ENCODE results near the gene ZNF83. TPM values are rescaled to one million over a fixed set of nuclear protein-coding genes. Genes with fewer than 3 reads are reported as not detected.
"Not testable (repeated sequence)": the region's sequence is repeated elsewhere in the genome, so short reads cannot be mapped to it uniquely, and the experiment has no call there.

The ZNF83 gene
- total and polyA plus RNA-seq, 8 donors: 44.0 to 187 (median 110) TPM

DNA sequence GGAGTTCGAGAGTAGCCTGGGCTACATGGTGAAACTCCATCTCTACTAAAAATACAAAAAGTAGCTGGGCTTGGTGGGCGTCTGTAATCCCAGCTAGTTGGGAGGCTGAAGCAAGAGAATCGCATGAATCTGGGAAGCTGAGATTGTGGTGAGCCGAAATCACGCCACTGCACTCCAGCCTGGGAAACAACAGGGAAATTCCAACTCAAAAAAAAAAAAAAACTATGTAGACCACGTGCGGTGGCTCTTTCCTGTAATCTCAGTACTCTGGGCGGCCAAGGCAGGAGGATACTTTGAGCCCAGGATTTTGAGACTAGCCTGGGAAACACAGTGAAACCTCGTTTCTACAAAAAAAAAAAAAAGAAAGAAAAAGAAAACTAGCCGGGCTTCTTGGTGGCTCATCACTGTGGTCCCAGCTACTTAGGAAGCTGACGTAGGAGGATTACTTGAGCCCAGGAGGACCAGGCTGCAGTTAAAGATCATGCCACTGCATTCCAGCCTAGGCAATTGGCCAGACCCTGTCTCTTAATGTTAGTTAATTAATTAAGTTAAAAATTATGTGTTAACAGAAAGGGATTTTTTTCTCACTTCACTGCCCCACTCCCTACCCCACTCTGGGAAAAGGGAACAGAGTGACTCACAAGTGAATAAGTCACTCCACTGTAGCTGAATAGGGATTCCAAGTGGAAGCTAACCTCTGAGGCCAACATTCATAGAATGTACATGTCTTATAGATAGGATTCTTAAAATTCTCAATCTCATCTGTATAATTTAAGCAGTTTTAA lies 2.2 kb downstream of the ZNF83 start:
- Histone ChIP-seq H3K4me3 (no peak overlapping the region), H3K36me3 (peaks cover 0 to 6% of the 10 kb centered on the region in 2 donors), H3K27me3 (no peaks in the 10 kb centered on the region), H3K27ac (peak overlapping the region in 1 of 2 donors; percentile 19), H3K9me3 (peaks cover 0 to 2% of the 10 kb centered on the region in 2 donors), H3K4me1 (peaks cover 4 to 22% of the 10 kb centered on the region in 2 donors)
- ATAC-seq: no peak
- intact Hi-C loops (cut with DNase I): no loop called here
- no peak for DNase-seq
- TF ChIP-seq, protein P1, sequence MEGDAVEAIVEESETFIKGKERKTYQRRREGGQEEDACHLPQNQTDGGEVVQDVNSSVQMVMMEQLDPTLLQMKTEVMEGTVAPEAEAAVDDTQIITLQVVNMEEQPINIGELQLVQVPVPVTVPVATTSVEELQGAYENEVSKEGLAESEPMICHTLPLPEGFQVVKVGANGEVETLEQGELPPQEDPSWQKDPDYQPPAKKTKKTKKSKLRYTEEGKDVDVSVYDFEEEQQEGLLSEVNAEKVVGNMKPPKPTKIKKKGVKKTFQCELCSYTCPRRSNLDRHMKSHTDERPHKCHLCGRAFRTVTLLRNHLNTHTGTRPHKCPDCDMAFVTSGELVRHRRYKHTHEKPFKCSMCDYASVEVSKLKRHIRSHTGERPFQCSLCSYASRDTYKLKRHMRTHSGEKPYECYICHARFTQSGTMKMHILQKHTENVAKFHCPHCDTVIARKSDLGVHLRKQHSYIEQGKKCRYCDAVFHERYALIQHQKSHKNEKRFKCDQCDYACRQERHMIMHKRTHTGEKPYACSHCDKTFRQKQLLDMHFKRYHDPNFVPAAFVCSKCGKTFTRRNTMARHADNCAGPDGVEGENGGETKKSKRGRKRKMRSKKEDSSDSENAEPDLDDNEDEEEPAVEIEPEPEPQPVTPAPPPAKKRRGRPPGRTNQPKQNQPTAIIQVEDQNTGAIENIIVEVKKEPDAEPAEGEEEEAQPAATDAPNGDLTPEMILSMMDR (IDR thresholded peaks at IDR 0.05): no peak

DNA sequence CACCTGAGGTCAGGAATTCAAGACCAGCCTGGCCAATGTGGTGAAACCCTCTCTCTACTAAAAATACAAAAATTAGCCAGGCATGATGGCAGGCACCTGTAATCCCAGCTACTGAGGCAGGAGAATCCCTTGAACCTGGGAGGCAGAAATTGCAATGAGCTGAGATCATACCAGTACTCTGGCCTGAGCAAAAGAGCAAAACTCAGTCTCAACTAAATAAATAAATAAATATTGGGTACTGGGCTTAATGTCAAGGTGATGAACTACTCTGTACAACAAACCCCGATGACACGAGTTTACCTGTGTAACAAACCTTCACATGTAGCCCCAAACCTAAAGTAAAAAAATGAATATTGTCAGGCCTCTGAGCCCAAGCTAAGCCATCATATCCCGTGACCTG lies 10.7 kb downstream of the ZNF83 start:
- intact Hi-C loops (cut with DNase I); ATAC-seq; H3K4me1 ChIP-seq; DNase-seq; H3K27ac ChIP-seq; H3K9me3 ChIP-seq; H3K27me3 ChIP-seq; H3K4me3 ChIP-seq: not testable (repeated sequence)
- H3K36me3 ChIP-seq: peaks cover 0 to 61% of the 10 kb centered on the region in 2 donors

DNA sequence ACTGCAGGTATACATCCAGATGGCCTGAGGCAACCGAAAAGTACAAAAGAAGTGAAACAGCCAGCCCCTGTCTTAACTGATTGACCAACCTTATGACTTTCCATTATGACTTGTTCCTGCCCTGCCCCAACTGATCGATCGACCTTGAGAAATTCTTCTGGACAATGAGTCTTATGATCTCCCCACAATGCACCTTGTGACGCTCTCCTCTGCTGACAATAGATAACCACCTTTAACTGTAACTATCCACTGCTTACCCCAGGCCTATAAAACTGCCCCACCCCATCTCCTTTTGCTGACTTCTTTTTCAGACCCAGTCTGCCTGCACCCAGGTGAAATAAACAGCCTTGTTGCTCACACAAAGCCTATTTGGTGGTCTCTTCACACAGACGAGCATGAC lies 11.2 kb downstream of the ZNF83 start:
- H3K36me3 ChIP-seq: peaks cover 0 to 66% of the 10 kb centered on the region in 2 donors
- ATAC-seq (no peak), DNase-seq (no peak)
- intact Hi-C loops (cut with DNase I): no loop called here
- no peaks in the 10 kb centered on the region for H3K9me3 ChIP-seq
- no peaks in the 10 kb centered on the region for H3K4me1 ChIP-seq
- H3K27ac ChIP-seq: no peak overlapping the region
- TF ChIP-seq, protein P1 (IDR thresholded peaks at IDR 0.05): no peak
- no peaks in the 10 kb centered on the region for H3K27me3 ChIP-seq
- no peak overlapping the region for H3K4me3 ChIP-seq

DNA sequence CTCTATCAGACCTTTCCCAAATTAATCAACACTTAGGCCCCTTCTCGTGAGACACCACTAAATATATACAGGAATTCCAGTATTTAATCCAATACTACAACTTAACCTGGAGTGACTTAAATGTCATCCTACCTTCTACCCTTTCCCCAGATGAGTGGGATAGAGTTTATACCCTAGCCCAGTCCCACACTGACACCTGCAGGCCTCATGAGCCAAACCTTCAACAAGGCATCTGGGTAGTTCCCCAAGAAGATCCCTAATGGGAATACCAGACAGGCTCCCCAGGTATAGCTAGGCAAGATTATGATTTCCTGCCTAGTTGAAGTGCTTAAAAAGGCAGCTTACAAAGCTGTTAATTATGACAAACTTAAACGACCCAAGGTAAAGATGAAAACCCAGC lies 15.9 kb downstream of the ZNF83 start:
- no peaks in the 10 kb centered on the region for H3K27me3 ChIP-seq
- no peak overlapping the region for H3K4me3 ChIP-seq
- peaks cover 0 to 94% of the 10 kb centered on the region in 2 donors for H3K36me3 ChIP-seq
- intact Hi-C loops (cut with DNase I): no loop called here
- peaks cover 0 to 4% of the 10 kb centered on the region in 2 donors for H3K9me3 ChIP-seq
- TF ChIP-seq, protein P1 (IDR thresholded peaks at IDR 0.05): no peak
- H3K4me1 ChIP-seq: no peaks in the 10 kb centered on the region
- DNase-seq (no peak), ATAC-seq (no peak)
- H3K27ac ChIP-seq: no peak overlapping the region

DNA sequence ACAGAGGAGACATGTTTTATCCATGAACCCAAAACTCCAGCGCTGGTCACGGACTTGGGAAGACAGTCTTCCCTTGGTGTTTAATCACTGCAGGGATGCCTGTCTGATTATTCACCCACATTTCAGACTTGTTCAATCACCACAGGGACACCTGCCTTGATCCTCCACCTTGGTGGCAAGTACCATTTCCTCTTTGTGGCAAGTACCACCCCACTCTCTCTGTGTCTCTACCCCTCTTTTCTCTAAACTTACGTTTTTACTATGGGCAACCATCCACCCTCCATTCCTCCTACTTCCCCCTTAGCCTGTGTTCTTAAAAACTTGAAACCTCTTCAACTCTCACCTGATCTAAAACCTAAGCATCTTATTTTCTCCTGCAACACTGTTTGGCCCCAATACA lies 16.8 kb downstream of the ZNF83 start:
- Histone ChIP-seq H3K4me1 (no peaks in the 10 kb centered on the region), H3K9me3 (peaks cover 0 to 13% of the 10 kb centered on the region in 2 donors), H3K4me3 (no peak overlapping the region), H3K36me3 (peaks cover 0 to 94% of the 10 kb centered on the region in 2 donors), H3K27ac (no peak overlapping the region), H3K27me3 (no peaks in the 10 kb centered on the region)
- TF ChIP-seq, protein P1 (IDR thresholded peaks at IDR 0.05): no peak
- ATAC-seq (no peak), DNase-seq (no peak)
- intact Hi-C loops (cut with DNase I): no loop called here
